SK-N-SH treated with all-trans-retinoic acid at 6 μM for 48 hours (cell line): Measurements from ENCODE around the gene PORCN.

Source experiments
- ATAC-seq: fragments of 200-7000 bp; cut with Tn5 transposase; 3 replicates; pipeline ENCODE4 v1.9.1; 2020; ENCODE audit warnings: mild to moderate bottlenecking, moderate library complexity
- ARNTL ChIP-seq: fragments of 450-650 bp; formaldehyde crosslinking; IDR thresholded peaks from 2 replicates; pipeline ENCODE4 v1.5.0; 2020; ENCODE audit warnings: low read depth, mild to moderate bottlenecking, moderate library complexity, borderline replicate concordance
- BACH2 ChIP-seq: fragments of 250-450 bp; sonication (Bioruptor Pico); IDR thresholded peaks from 2 replicates; pipeline ENCODE4 v1.9.0; 2021; ENCODE audit warnings: mild to moderate bottlenecking, borderline replicate concordance
- CSDC2 ChIP-seq: fragments of 250-450 bp; sonication (Bioruptor Pico); IDR thresholded peaks from 2 replicates; pipeline ENCODE4 v1.5.0; 2020; ENCODE audit warnings: mild to moderate bottlenecking, moderate library complexity
- ESRRG ChIP-seq: fragments of 250-450 bp; sonication (Bioruptor Pico); IDR thresholded peaks from 2 replicates; pipeline ENCODE4 v1.6.1; 2021; ENCODE audit warnings: mild to moderate bottlenecking
- GLIS3 ChIP-seq: fragments of 250-450 bp; sonication (Bioruptor Pico); IDR thresholded peaks from 2 replicates; pipeline ENCODE4 v1.5.0; 2020; ENCODE audit warnings: mild to moderate bottlenecking, moderate library complexity
- ISL1 ChIP-seq: fragments of 250-450 bp; sonication (Bioruptor Pico); IDR thresholded peaks from 2 replicates; pipeline ENCODE4 v2.1.2; 2022; ENCODE audit warnings: mild to moderate bottlenecking, moderate library complexity
- OSR1 ChIP-seq: fragments of 250-450 bp; sonication (Bioruptor Pico); IDR thresholded peaks from 2 replicates; pipeline ENCODE4 v1.8.0; 2022; ENCODE audit warnings: moderate library complexity, mild to moderate bottlenecking, inconsistent platforms
- PPARA ChIP-seq: fragments of 250-450 bp; sonication (Bioruptor Pico); IDR thresholded peaks from 2 replicates; pipeline ENCODE4 v1.5.0; 2020; ENCODE audit warnings: mild to moderate bottlenecking, borderline replicate concordance
- RARB ChIP-seq: fragments of 250-450 bp; sonication (Bioruptor Pico); IDR thresholded peaks from 2 replicates; pipeline ENCODE4 v1.8.0; 2021; ENCODE audit warnings: mild to moderate bottlenecking, moderate library complexity
- TCF4 ChIP-seq: fragments of 250-450 bp; sonication (Bioruptor Pico); IDR thresholded peaks from 2 replicates; pipeline ENCODE4 v1.8.0; 2021; ENCODE audit warnings: mild to moderate bottlenecking, moderate library complexity, borderline replicate concordance
- TOX ChIP-seq: fragments of 250-450 bp; sonication (Bioruptor Pico); IDR thresholded peaks from 2 replicates; pipeline ENCODE4 v1.8.0; 2021; ENCODE audit warnings: mild to moderate bottlenecking, moderate library complexity, borderline replicate concordance
- ZC3H10 ChIP-seq: fragments of 250-450 bp; sonication (Bioruptor Pico); IDR thresholded peaks from 2 replicates; pipeline ENCODE4 v1.5.1; 2021; ENCODE audit warnings: mild to moderate bottlenecking, moderate library complexity
- ZFP3 ChIP-seq: fragments of 250-450 bp; sonication (Bioruptor Pico); IDR thresholded peaks from 2 replicates; pipeline ENCODE4 v1.5.0; 2020; ENCODE audit warnings: mild to moderate bottlenecking, moderate library complexity
- ZFP30 ChIP-seq: fragments of 450-650 bp; formaldehyde crosslinking; IDR thresholded peaks from 2 replicates; pipeline ENCODE4 v1.5.0; 2022; ENCODE audit warnings: mild to moderate bottlenecking, moderate library complexity
- ZNF70 ChIP-seq: fragments of 450-650 bp; formaldehyde crosslinking; IDR thresholded peaks from 2 replicates; pipeline ENCODE4 v1.5.0; 2020; ENCODE audit warnings: mild to moderate bottlenecking, moderate library complexity
- ZNF8 ChIP-seq: fragments of 450-650 bp; formaldehyde crosslinking; IDR thresholded peaks from 2 replicates; pipeline ENCODE4 v1.5.0; 2020; ENCODE audit warnings: mild to moderate bottlenecking, moderate library complexity
- TF ChIP-seq, protein P1 (sequence below): fragments of 250-450 bp; sonication (Bioruptor Pico); IDR thresholded peaks from 2 replicates; pipeline ENCODE4 v1.5.1; 2021; ENCODE audit warnings: mild to moderate bottlenecking, moderate library complexity
- TF ChIP-seq, protein P2 (sequence below): fragments of 250-450 bp; sonication (Bioruptor Pico); IDR thresholded peaks from 2 replicates; pipeline ENCODE4 v1.8.0; 2020; ENCODE audit warnings: mild to moderate bottlenecking, moderate library complexity, borderline replicate concordance
- TF ChIP-seq, protein P3 (sequence below): fragments of 250-450 bp; sonication (Bioruptor Pico); IDR thresholded peaks from 2 replicates; pipeline ENCODE4 v1.8.0; 2021; ENCODE audit warnings: low read depth, mild to moderate bottlenecking, moderate library complexity, borderline replicate concordance
- TF ChIP-seq, protein P4 (sequence below): fragments of 250-450 bp; sonication (Bioruptor Pico); IDR thresholded peaks from 2 replicates; pipeline ENCODE4 v1.5.0; 2020; ENCODE audit warnings: mild to moderate bottlenecking, moderate library complexity
- TF ChIP-seq, protein P5 (sequence below): fragments of 250-450 bp; sonication (Bioruptor Pico); IDR thresholded peaks from 2 replicates; pipeline ENCODE4 v1.5.1; 2020; ENCODE audit warnings: low read depth, mild to moderate bottlenecking, moderate library complexity

The PORCN gene

DNA sequence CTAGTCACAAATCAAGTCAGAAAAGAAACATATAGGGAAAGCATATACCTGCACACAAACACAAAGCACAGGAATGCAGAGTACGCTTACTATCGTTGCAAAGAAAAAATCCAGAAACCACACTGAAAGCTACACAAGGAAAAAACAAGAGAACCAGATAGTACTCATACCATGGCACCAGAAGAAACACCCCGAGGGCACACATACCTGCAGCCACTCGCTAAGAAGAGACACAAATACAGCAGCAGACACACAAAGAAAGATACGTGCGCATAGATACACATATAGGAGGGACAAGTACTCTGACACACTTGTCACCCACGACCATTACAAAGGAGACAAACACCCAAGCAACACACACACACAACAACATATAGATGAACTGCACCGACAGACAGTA lies 37.3 kb upstream of the PORCN start:
- TF ChIP-seq ZFP30 (CRISPR knock-in tag): no peak
- TF ChIP-seq ZC3H10 (CRISPR knock-in tag): no peak
- TF ChIP-seq TCF4: no peak
- no peak for ATAC-seq

DNA sequence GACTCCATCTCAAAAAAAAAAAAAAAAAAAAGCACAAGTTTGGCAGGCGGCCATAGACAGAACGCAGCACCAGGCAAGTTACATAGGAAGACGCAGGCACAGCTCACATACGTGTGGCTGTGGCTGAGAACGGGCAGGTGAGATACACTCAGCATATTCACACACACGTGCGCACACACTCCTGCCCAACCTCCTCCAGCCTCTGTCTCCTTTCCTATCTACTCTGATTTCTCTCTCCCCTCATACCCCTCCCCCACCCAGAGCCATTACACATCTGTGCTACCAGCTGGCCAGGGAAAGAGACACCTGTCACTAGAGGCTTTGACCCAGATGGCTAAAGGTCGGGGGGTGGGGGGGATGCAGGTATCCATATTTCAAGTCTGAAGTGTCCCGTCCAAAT lies 36.6 kb upstream of the PORCN start:
- TF ChIP-seq ZFP30 (CRISPR knock-in tag): no peak
- no peak for TF ChIP-seq RARB
- no peak for TF ChIP-seq ESRRG (CRISPR knock-in tag)
- TF ChIP-seq ZNF8 (CRISPR knock-in tag): no peak
- TF ChIP-seq ISL1 (CRISPR knock-in tag): no peak
- no peak for TF ChIP-seq TCF4
- TF ChIP-seq, protein P1, sequence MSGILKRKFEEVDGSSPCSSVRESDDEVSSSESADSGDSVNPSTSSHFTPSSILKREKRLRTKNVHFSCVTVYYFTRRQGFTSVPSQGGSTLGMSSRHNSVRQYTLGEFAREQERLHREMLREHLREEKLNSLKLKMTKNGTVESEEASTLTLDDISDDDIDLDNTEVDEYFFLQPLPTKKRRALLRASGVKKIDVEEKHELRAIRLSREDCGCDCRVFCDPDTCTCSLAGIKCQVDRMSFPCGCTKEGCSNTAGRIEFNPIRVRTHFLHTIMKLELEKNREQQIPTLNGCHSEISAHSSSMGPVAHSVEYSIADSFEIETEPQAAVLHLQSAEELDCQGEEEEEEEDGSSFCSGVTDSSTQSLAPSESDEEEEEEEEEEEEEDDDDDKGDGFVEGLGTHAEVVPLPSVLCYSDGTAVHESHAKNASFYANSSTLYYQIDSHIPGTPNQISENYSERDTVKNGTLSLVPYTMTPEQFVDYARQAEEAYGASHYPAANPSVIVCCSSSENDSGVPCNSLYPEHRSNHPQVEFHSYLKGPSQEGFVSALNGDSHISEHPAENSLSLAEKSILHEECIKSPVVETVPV (CRISPR knock-in tag): no peak
- TF ChIP-seq, protein P2, sequence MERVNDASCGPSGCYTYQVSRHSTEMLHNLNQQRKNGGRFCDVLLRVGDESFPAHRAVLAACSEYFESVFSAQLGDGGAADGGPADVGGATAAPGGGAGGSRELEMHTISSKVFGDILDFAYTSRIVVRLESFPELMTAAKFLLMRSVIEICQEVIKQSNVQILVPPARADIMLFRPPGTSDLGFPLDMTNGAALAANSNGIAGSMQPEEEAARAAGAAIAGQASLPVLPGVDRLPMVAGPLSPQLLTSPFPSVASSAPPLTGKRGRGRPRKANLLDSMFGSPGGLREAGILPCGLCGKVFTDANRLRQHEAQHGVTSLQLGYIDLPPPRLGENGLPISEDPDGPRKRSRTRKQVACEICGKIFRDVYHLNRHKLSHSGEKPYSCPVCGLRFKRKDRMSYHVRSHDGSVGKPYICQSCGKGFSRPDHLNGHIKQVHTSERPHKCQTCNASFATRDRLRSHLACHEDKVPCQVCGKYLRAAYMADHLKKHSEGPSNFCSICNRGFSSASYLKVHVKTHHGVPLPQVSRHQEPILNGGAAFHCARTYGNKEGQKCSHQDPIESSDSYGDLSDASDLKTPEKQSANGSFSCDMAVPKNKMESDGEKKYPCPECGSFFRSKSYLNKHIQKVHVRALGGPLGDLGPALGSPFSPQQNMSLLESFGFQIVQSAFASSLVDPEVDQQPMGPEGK (CRISPR knock-in tag): no peak
- TF ChIP-seq, protein P3, sequence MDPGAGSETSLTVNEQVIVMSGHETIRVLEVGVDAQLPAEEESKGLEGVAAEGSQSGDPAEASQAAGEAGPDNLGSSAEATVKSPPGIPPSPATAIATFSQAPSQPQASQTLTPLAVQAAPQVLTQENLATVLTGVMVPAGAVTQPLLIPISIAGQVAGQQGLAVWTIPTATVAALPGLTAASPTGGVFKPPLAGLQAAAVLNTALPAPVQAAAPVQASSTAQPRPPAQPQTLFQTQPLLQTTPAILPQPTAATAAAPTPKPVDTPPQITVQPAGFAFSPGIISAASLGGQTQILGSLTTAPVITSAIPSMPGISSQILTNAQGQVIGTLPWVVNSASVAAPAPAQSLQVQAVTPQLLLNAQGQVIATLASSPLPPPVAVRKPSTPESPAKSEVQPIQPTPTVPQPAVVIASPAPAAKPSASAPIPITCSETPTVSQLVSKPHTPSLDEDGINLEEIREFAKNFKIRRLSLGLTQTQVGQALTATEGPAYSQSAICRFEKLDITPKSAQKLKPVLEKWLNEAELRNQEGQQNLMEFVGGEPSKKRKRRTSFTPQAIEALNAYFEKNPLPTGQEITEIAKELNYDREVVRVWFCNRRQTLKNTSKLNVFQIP (CRISPR knock-in tag): no peak
- no peak for TF ChIP-seq ARNTL (CRISPR knock-in tag)
- ATAC-seq: no peak

DNA sequence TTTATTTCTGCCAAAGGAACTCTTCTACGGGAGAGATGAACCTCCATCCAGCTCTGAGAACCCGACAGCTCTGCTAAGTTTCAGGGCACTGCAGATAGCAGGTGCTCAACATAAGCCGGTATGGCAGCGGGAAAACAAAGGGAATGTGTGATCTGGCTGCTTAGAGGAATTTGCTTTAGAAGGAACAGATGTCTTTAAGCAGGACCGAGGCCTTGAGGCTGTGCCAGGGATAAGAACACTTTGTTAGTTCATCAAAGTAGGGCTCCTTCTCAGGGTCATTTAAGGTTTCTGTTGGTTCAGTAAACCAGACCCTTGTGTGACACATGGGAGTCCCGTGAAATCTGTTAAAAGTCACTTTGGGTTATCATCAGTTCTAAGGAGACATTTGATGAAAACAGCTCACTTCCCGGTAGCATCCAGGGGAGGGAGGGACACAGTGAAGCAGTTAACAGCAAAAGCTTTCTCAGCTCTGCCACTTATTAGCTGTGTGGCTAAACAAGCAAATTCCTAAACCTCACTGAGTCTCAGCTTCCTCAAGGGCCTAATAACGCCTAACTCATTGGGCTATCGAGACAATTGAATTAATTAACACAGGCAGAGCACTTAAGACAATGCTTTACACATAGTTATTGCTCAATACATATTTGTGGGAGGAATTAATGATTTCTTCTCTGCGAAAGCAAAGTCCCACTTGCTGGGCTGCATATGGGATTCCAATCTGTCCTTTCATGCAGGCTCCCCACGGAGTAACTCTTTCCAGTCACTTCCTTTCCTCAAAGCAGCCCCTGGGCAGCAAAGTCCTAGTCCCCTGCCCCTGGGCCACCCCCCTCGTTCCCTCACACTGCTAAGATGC lies 35.7 kb upstream of the PORCN start:
- no peak for ATAC-seq
- TF ChIP-seq GLIS3 (CRISPR knock-in tag) (no peak), ZNF8 (CRISPR knock-in tag) (no peak), TCF4 (no peak), ZFP30 (CRISPR knock-in tag) (no peak), ESRRG (CRISPR knock-in tag) (no peak)

DNA sequence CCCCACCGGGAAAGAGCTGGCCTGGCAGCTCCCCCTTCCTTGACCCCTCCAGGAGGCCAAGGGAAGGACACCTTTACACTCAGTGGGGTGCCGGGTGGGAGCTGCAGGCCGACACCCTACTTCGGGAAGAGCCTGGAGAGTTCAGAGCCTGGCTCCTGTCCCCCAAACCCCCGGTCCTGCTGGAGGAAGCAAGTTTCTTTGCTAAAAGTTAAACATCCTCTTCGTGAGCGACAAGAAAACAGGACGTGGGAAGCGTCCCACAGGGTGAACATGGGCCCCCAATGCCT lies 35.1 kb upstream of the PORCN start:
- no peak for ATAC-seq

More for the DNA sequence above, 35.1 kb upstream of the PORCN start:
- no peak for TF ChIP-seq TCF4
- no peak for TF ChIP-seq TOX (CRISPR knock-in tag)
- TF ChIP-seq, protein P2 (CRISPR knock-in tag): no peak
- TF ChIP-seq ISL1 (CRISPR knock-in tag): no peak
- TF ChIP-seq, protein P4, sequence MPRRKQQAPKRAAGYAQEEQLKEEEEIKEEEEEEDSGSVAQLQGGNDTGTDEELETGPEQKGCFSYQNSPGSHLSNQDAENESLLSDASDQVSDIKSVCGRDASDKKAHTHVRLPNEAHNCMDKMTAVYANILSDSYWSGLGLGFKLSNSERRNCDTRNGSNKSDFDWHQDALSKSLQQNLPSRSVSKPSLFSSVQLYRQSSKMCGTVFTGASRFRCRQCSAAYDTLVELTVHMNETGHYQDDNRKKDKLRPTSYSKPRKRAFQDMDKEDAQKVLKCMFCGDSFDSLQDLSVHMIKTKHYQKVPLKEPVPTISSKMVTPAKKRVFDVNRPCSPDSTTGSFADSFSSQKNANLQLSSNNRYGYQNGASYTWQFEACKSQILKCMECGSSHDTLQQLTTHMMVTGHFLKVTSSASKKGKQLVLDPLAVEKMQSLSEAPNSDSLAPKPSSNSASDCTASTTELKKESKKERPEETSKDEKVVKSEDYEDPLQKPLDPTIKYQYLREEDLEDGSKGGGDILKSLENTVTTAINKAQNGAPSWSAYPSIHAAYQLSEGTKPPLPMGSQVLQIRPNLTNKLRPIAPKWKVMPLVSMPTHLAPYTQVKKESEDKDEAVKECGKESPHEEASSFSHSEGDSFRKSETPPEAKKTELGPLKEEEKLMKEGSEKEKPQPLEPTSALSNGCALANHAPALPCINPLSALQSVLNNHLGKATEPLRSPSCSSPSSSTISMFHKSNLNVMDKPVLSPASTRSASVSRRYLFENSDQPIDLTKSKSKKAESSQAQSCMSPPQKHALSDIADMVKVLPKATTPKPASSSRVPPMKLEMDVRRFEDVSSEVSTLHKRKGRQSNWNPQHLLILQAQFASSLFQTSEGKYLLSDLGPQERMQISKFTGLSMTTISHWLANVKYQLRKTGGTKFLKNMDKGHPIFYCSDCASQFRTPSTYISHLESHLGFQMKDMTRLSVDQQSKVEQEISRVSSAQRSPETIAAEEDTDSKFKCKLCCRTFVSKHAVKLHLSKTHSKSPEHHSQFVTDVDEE (CRISPR knock-in tag): no peak
- no peak for TF ChIP-seq RARB
- TF ChIP-seq ZNF70: no peak
- TF ChIP-seq, protein P5, sequence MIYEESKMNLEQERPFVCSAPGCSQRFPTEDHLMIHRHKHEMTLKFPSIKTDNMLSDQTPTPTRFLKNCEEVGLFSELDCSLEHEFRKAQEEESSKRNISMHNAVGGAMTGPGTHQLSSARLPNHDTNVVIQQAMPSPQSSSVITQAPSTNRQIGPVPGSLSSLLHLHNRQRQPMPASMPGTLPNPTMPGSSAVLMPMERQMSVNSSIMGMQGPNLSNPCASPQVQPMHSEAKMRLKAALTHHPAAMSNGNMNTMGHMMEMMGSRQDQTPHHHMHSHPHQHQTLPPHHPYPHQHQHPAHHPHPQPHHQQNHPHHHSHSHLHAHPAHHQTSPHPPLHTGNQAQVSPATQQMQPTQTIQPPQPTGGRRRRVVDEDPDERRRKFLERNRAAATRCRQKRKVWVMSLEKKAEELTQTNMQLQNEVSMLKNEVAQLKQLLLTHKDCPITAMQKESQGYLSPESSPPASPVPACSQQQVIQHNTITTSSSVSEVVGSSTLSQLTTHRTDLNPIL (CRISPR knock-in tag): no peak
- TF ChIP-seq, protein P1 (CRISPR knock-in tag): no peak
- TF ChIP-seq ZFP3: no peak
- TF ChIP-seq CSDC2 (CRISPR knock-in tag): no peak
- TF ChIP-seq PPARA: no peak
- no peak for TF ChIP-seq ARNTL (CRISPR knock-in tag)
- no peak for TF ChIP-seq GLIS3 (CRISPR knock-in tag)
- TF ChIP-seq OSR1: no peak
- TF ChIP-seq BACH2 (CRISPR knock-in tag): no peak
- TF ChIP-seq, all 23 proteins: peak for 0
